ENCODE data around the gene SMYD3. TPM values are rescaled to one million over a fixed set of nuclear protein-coding genes. Genes with fewer than 3 reads are reported as not detected.

The SMYD3 gene
- total RNA-seq, 4 donors from 2014 or later: 15.6 to 21.1 (median 18.4) TPM

- no peak for TF ChIP-seq CTCF (IDR thresholded peaks at IDR 0.05; ENCODE audit: low read depth)
Observed at GRCh38 chr1:246039584-246039983, 467.5 kb downstream of the SMYD3 start.

GRCh38 chr1:246037832-246038231, 469.2 kb downstream of the SMYD3 start:
- no peak for TF ChIP-seq CTCF (IDR thresholded peaks at IDR 0.05; ENCODE audit: low read depth)

GRCh38 chr1:246036175-246036574, 470.9 kb downstream of the SMYD3 start:
- no peak for TF ChIP-seq CTCF (IDR thresholded peaks at IDR 0.05; ENCODE audit: low read depth)

GRCh38 chr1:246035060-246035541, 472.0 kb downstream of the SMYD3 start:
- TF ChIP-seq CTCF (IDR thresholded peaks at IDR 0.05; ENCODE audit: low read depth): no peak

GRCh38 chr1:246034630-246035029, 472.4 kb downstream of the SMYD3 start:
- no peak for TF ChIP-seq CTCF (IDR thresholded peaks at IDR 0.05; ENCODE audit: low read depth)

- TF ChIP-seq CTCF (IDR thresholded peaks at IDR 0.05; ENCODE audit: low read depth): no peak
Observed at GRCh38 chr1:246032984-246033383, 474.1 kb downstream of the SMYD3 start.

- TF ChIP-seq CTCF (IDR thresholded peaks at IDR 0.05; ENCODE audit: low read depth): no peak
Observed at GRCh38 chr1:246032031-246032551, 475.0 kb downstream of the SMYD3 start.
